BLaER1 treated with 17β-estradiol and CSF1 and Interleukin-3, amounts not matched to agents 10 nM and 100 nM (cell line): ENCODE measurements around the gene CFAP69.

ENCODE experiments used
- H3K27ac ChIP-seq, 11 experiments: shearing (Covaris generic); formaldehyde crosslinking; 2 replicates each; pipeline ENCODE4 v1.8.1; 2022
- H3K27me3 ChIP-seq, 11 experiments: shearing (Covaris generic); formaldehyde crosslinking; 2 replicates each; pipeline ENCODE4 v1.8.1; 2022
- H3K36me3 ChIP-seq, 11 experiments: shearing (Covaris generic); formaldehyde crosslinking; 2 replicates each; pipeline ENCODE4 v1.8.1; 2022
- H3K4me1 ChIP-seq, 10 experiments: shearing (Covaris generic); formaldehyde crosslinking; 2 replicates each; pipeline ENCODE4 v1.8.1; 2022
- H3K4me2 ChIP-seq, 11 experiments: shearing (Covaris generic); formaldehyde crosslinking; 2 replicates each; pipeline ENCODE4 v1.8.1; 2022
- H3K4me3 ChIP-seq, 10 experiments: shearing (Covaris generic); formaldehyde crosslinking; 2 replicates each; pipeline ENCODE4 v1.8.1; 2022
- H3K9ac ChIP-seq, 11 experiments: shearing (Covaris generic); formaldehyde crosslinking; 2 replicates each; pipeline ENCODE4 v1.8.1; 2022
- H3K9me3 ChIP-seq, 11 experiments: shearing (Covaris generic); formaldehyde crosslinking; replicated peaks in 1 of 11; 2 replicates each; pipeline ENCODE4 v1.8.1; 2022
- H4K20me1 ChIP-seq, 11 experiments: shearing (Covaris generic); formaldehyde crosslinking; 2 replicates each; pipeline ENCODE4 v1.8.1; 2022
- Cebpa-rat ChIP-seq, 11 experiments: shearing (Covaris generic); IDR thresholded peaks; 2 replicates each; pipeline ENCODE4 v1.8.1; 2022

CFAP69 gene, protein sequence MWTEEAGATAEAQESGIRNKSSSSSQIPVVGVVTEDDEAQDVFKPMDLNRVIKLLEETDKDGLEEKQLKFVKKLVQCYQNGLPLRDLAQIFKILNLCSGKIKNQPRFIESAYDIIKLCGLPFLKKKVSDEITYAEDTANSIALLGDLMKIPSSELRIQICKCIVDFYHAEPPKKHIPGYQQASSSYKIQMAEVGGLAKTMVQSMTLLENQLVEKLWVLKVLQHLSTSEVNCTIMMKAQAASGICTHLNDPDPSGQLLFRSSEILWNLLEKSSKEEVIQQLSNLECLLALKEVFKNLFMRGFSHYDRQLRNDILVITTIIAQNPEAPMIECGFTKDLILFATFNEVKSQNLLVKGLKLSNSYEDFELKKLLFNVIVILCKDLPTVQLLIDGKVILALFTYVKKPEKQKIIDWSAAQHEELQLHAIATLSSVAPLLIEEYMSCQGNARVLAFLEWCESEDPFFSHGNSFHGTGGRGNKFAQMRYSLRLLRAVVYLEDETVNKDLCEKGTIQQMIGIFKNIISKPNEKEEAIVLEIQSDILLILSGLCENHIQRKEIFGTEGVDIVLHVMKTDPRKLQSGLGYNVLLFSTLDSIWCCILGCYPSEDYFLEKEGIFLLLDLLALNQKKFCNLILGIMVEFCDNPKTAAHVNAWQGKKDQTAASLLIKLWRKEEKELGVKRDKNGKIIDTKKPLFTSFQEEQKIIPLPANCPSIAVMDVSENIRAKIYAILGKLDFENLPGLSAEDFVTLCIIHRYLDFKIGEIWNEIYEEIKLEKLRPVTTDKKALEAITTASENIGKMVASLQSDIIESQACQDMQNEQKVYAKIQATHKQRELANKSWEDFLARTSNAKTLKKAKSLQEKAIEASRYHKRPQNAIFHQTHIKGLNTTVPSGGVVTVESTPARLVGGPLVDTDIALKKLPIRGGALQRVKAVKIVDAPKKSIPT

GRCh38 chr7:90244909-90245851, at the start of gene CFAP69:
Gene CFAP69, plus strand, starts transcription at chr7:90245174. Its CDS starts 251 bp downstream, at chr7:90245425.
- no peak within 1 kb of the TSS for H3K4me3 ChIP-seq
- H3K4me1 ChIP-seq = no peaks in the 10 kb centered on the region
- no peaks in the 10 kb centered on the region; a peak in 2 of 22 replicates for H3K27me3 ChIP-seq
- H3K4me2 ChIP-seq = no peak within 1 kb of the TSS
- no peaks in the 10 kb centered on the region for H4K20me1 ChIP-seq
- no peak for TF ChIP-seq Cebpa-rat (IDR thresholded peaks at IDR 0.05)
- H3K9ac ChIP-seq = no peak within 1 kb of the TSS
- no peaks in the 10 kb centered on the region for H3K36me3 ChIP-seq
- H3K27ac ChIP-seq = no peak within 1 kb of the TSS
- peaks cover 11 to 22% (median 16%) of the 10 kb centered on the region in 11 experiments for H3K9me3 ChIP-seq

DNA sequence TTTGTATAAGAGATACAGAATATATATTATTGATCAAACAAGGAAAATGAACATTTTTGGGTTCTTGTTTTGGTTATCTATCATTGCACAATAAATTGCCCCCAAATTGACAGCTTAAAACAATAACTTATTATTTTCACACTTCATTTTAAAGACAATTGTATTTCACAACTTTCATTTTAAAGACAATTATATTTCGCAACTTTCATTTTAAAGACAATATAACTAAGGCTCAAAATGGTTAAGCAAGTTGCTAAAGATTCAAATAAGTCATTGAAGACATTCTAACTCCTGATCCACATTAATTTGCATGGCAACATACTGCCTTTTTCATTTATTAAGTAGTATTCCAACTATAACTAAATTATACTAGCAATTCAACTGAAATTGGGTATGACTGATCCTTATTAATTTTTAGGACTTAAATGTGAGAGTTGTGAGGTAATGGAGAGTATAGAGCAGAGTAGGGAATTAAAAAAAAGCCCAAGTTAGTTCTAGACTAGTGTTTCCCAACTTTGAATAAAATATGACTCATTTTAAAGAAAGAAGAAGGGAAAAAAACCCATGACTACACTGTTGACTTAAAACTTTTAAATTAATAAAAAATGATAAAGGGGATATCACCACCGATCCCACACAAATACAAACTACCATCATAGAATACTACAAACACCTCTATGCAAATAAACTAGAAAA, 43.3 kb upstream of the CFAP69 start:
- Histone ChIP-seq H3K27me3 (no peaks in the 10 kb centered on the region), H3K4me3 (no peak overlapping the region), H3K9me3 (no peaks in the 10 kb centered on the region), H3K9ac (no peak overlapping the region), H3K4me2 (no peak overlapping the region), H3K36me3 (no peaks in the 10 kb centered on the region), H3K4me1 (no peaks in the 10 kb centered on the region), H3K27ac (no peak overlapping the region), H4K20me1 (no peaks in the 10 kb centered on the region)
- peak in 1 of 11 experiments; percentile 48; a peak in 2 of 22 replicates for TF ChIP-seq Cebpa-rat (IDR thresholded peaks at IDR 0.05)

DNA sequence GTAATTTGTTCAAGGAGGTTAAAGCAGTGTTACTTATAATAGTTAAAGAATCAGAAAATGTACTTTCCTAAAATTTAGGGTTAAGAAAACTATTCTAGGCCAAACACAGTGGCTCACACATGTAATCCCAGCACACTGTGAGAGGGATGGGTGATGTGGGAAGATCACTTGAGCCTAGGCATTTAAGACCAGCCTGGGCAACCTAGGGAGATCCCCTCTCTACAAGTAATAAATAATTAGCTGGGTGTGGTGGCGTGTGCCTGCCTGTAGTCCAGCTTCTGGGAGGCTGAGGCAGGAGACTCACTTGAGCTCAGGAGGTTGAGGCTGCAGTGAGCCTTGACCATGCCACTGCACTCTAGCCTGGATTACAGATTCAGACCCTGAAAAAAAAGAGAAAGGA, 37.0 kb upstream of the CFAP69 start:
- no peak overlapping the region for H3K4me2 ChIP-seq
- H3K9ac ChIP-seq = no peak overlapping the region
- H3K36me3 ChIP-seq = no peaks in the 10 kb centered on the region
- no peak for TF ChIP-seq Cebpa-rat (IDR thresholded peaks at IDR 0.05)
- H4K20me1 ChIP-seq = no peaks in the 10 kb centered on the region
- H3K27ac ChIP-seq = no peak overlapping the region
- no peak overlapping the region for H3K4me3 ChIP-seq
- H3K27me3 ChIP-seq = no peaks in the 10 kb centered on the region
- H3K4me1 ChIP-seq = no peaks in the 10 kb centered on the region
- peaks cover 15 to 22% (median 17%) of the 10 kb centered on the region in 11 experiments for H3K9me3 ChIP-seq

- no peak overlapping the region for H3K27ac ChIP-seq
- H3K4me2 ChIP-seq = no peak overlapping the region
- no peaks in the 10 kb centered on the region for H3K27me3 ChIP-seq
- no peaks in the 10 kb centered on the region for H3K36me3 ChIP-seq
- peaks cover 15 to 22% (median 17%) of the 10 kb centered on the region in 11 experiments for H3K9me3 ChIP-seq
- no peaks in the 10 kb centered on the region for H4K20me1 ChIP-seq
- no peak overlapping the region for H3K9ac ChIP-seq
- no peak for TF ChIP-seq Cebpa-rat (IDR thresholded peaks at IDR 0.05)
- H3K4me1 ChIP-seq = no peaks in the 10 kb centered on the region
- H3K4me3 ChIP-seq = no peak overlapping the region
These were observed 35.2 kb upstream of the CFAP69 start for GRCh38 chr7:90209776-90210175.

DNA sequence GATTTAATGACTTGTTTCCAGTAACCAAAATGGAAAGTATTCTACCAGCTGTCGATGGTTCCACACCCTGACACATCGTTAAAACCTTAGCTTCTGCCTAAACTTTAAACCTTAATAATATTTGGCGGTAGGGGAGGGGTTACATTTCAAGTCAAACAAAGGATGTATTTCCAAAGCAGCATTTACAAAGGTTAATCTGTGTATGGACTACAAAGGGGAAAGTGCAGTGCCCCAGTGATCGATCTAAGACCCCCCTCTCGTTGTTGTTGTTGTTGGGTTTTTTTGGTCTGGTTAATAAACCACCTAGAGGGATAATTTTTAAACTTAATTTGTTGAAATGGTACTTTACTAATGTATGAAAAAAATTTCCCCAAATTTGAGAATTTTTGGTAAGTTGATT, 34.5 kb upstream of the CFAP69 start:
- TF ChIP-seq Cebpa-rat (IDR thresholded peaks at IDR 0.05) = no peak
- Histone ChIP-seq H3K9ac (no peak overlapping the region), H3K4me2 (no peak overlapping the region), H3K27ac (no peak overlapping the region), H3K4me3 (no peak overlapping the region), H3K27me3 (no peaks in the 10 kb centered on the region), H4K20me1 (no peaks in the 10 kb centered on the region), H3K4me1 (no peaks in the 10 kb centered on the region), H3K36me3 (no peaks in the 10 kb centered on the region), H3K9me3 (peaks cover 15 to 22% (median 17%) of the 10 kb centered on the region in 11 experiments)

GRCh38 chr7:90210981-90211380, 34.0 kb upstream of the CFAP69 start:
- no peaks in the 10 kb centered on the region for H3K4me1 ChIP-seq
- H4K20me1 ChIP-seq = no peaks in the 10 kb centered on the region
- H3K9me3 ChIP-seq = peaks cover 15 to 22% (median 17%) of the 10 kb centered on the region in 11 experiments
- no peaks in the 10 kb centered on the region for H3K36me3 ChIP-seq
- TF ChIP-seq Cebpa-rat (IDR thresholded peaks at IDR 0.05) = no peak
- no peak overlapping the region for H3K9ac ChIP-seq
- no peak overlapping the region for H3K4me2 ChIP-seq
- H3K27ac ChIP-seq = no peak overlapping the region
- H3K27me3 ChIP-seq = no peaks in the 10 kb centered on the region
- no peak overlapping the region for H3K4me3 ChIP-seq

DNA sequence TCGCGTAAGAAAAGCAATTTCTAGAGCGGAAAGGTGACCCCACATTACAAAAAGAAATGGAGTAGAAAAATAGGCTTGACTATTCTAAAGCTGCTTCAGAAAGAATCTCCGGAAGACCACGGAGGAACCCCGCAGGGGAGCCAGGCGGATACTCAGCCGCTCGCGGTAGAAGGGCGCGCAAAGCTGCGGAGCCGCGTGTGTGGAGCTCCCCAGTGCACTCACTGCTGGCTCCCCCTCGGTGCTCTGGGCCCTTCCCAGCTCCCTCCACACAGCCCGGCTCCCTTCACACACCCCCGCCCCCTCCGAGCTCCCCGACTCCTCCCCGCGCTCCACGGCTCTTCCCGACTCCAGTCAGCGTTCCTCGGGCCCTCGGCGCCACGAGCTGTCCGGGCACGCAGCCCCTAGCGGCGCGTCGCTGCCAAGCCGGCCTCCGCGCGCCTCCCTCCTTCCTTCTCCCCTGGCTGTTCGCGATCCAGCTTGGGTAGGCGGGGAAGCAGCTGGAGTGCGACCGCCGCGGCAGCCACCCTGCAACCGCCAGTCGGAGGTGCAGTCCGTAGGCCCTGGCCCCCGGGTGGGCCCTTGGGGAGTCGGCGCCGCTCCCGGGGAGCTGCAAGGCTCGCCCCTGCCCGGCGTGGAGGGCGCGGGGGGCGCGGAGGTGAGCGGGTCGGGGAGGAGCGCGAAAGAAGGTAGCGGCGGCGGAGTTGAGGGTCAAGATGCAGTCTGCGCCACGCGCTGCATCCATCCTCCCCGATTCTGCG, 33.4 kb upstream of the CFAP69 start, which contains the start of gene STEAP2:
STEAP2 (plus strand) TSS at position 350 of the 758 bp plus-strand sequence. CDS start 13,343 bp downstream, outside the sequence.
- no peak within 1 kb of the TSS for H3K4me2 ChIP-seq
- H3K36me3 ChIP-seq = no peaks in the 10 kb centered on the region
- H3K4me3 ChIP-seq = no peak within 1 kb of the TSS
- peaks cover 15 to 22% (median 17%) of the 10 kb centered on the region in 11 experiments for H3K9me3 ChIP-seq
- H4K20me1 ChIP-seq = no peaks in the 10 kb centered on the region
- H3K9ac ChIP-seq = no peak within 1 kb of the TSS
- H3K27me3 ChIP-seq = no peaks in the 10 kb centered on the region
- no peak within 1 kb of the TSS for H3K27ac ChIP-seq
- no peak for TF ChIP-seq Cebpa-rat (IDR thresholded peaks at IDR 0.05)
- peaks cover 0 to 4% (median 0%) of the 10 kb centered on the region in 10 experiments; a peak in 1 of 20 replicates for H3K4me1 ChIP-seq
